Osteoblast (primary cell): Measurements from ENCODE around the gene SLC37A3. TPM values are rescaled to one million over a fixed set of nuclear protein-coding genes. Genes with fewer than 3 reads are reported as not detected.

Source experiments
- DNase-seq: peaks from one replicate; pipeline ENCODE4 v3.0.0; 2011; ENCODE audit warnings: low spot score, mixed read lengths; ENCODE audit not compliant: insufficient read length; ENCODE audit errors: missing footprints
- H2AFZ ChIP-seq: 2 replicates; pipeline ENCODE4 v1.6.0; 2011; ENCODE audit warnings: mild to moderate bottlenecking, low read length
- H3K27ac ChIP-seq: 2 replicates; pipeline ENCODE4 v1.5.1; 2011; ENCODE audit warnings: mild to moderate bottlenecking, low read depth, low read length, moderate library complexity
- H3K27me3 ChIP-seq: 2 replicates; pipeline ENCODE4 v1.6.0; 2012; ENCODE audit warnings: mild to moderate bottlenecking, control low read depth, inconsistent platforms, low read length, moderate library complexity; ENCODE audit not compliant: insufficient read depth
- H3K36me3 ChIP-seq: 2 replicates; pipeline ENCODE4 v1.5.1; 2011; ENCODE audit warnings: mild to moderate bottlenecking, low read length, control low read depth, moderate library complexity; ENCODE audit not compliant: insufficient read depth
- H3K4me1 ChIP-seq: 2 replicates; pipeline ENCODE4 v1.5.1; 2011; ENCODE audit warnings: mild to moderate bottlenecking, low read length, control low read depth, moderate library complexity; ENCODE audit not compliant: insufficient read depth
- H3K4me2 ChIP-seq: 2 replicates; pipeline ENCODE4 v1.6.0; 2011; ENCODE audit warnings: mild to moderate bottlenecking, low read length; ENCODE audit not compliant: insufficient read depth
- H3K4me3 ChIP-seq: fragments of 200-600 bp; sonication (generic); 3 replicates; pipeline ENCODE4 v1.5.1; 2012; ENCODE audit warnings: mild to moderate bottlenecking, low read length, inconsistent platforms; ENCODE audit not compliant: insufficient read depth
- H3K79me2 ChIP-seq: 2 replicates; pipeline ENCODE4 v1.6.0; 2012; ENCODE audit warnings: mild to moderate bottlenecking, low read length, control low read depth, inconsistent platforms; ENCODE audit not compliant: insufficient read depth
- H3K9me3 ChIP-seq: 2 replicates; pipeline ENCODE4 v1.5.1; 2011; ENCODE audit warnings: low read depth, low read length, control low read depth
- H4K20me1 ChIP-seq: 2 replicates; pipeline ENCODE4 v1.6.0; 2012; ENCODE audit warnings: mild to moderate bottlenecking, low read length, control low read depth; ENCODE audit not compliant: insufficient read depth
- CTCF ChIP-seq: IDR thresholded peaks from 2 replicates; pipeline ENCODE4 v1.5.1; 2011; ENCODE audit warnings: mild to moderate bottlenecking, low read depth, low read length, moderate library complexity; ENCODE audit errors: extremely low read depth
- total RNA-seq: library from RNA; depleted of rRNA; stranded (reverse); fragments of >200 nt; gene quantifications from 2 replicates; pipeline ENCODE4 v1.2.3, GENCODE V29; 2012

SLC37A3 gene
- total RNA-seq, 1 donor = 73.5 TPM

GRCh38 chr7:140375892-140376730 is 22.2 kb downstream of the SLC37A3 start:
- H3K4me2 ChIP-seq = no peak overlapping the region
- no peaks in the 10 kb centered on the region for H3K9me3 ChIP-seq
- H3K79me2 ChIP-seq = no peaks in the 10 kb centered on the region
- peaks cover 18% of the 10 kb centered on the region for H3K36me3 ChIP-seq
- H2AFZ ChIP-seq = peak overlapping the region; percentile 9
- no peak overlapping the region for H3K4me3 ChIP-seq
- H3K4me1 ChIP-seq = no peaks in the 10 kb centered on the region
- no peak for TF ChIP-seq CTCF
- no peaks in the 10 kb centered on the region for H4K20me1 ChIP-seq
- DNase-seq = no peak
- H3K27ac ChIP-seq = no peak overlapping the region
- no peaks in the 10 kb centered on the region for H3K27me3 ChIP-seq

DNA sequence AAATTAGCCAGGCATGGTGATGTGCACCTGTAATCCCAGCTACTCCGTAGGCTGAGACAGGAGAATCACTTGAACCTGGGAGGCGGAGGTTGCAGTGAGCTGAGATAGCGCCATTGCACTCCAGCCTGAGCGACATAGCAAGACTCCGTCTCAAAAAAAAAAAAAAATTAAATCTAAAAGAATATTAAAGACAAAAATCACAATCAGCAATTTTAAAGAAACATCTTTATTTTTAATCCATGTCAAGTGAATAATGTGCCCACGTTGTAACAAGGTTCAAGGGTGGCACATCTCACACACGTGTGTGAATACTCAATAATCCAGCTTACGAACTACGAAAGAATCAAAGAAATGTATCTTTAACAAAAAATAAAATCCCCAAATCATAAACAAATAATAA is 23.0 kb downstream of the SLC37A3 start:
- peaks cover 5% of the 10 kb centered on the region for H4K20me1 ChIP-seq
- H3K79me2 ChIP-seq = no peaks in the 10 kb centered on the region
- H3K27ac ChIP-seq = no peak overlapping the region
- no peaks in the 10 kb centered on the region for H3K9me3 ChIP-seq
- H3K27me3 ChIP-seq = no peaks in the 10 kb centered on the region
- H3K36me3 ChIP-seq = peaks cover 15% of the 10 kb centered on the region
- no peak for TF ChIP-seq CTCF
- no peak overlapping the region for H3K4me2 ChIP-seq
- H3K4me3 ChIP-seq = no peak overlapping the region
- no peaks in the 10 kb centered on the region for H3K4me1 ChIP-seq
- DNase-seq = no peak
- H2AFZ ChIP-seq = no peak overlapping the region

DNA sequence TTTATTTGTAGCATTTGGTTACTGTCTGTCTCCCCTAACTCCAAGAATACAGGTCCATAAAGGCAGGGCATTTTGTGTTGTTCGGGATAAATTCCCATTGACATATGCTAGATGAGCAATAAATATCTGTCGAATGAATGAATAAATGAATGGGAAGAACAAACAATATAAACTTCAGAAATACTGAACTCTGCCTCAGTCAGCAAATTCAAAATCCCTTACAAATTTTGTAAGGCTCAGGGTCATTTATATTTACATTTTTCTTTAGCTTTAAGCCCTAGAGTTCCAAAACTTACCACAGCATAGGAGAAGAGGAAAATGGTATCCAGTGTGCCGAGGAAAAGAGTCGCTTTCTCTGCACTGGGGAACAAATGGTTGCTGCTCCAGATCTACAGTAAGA is 29.0 kb downstream of the SLC37A3 start:
- no peak for DNase-seq
- H4K20me1 ChIP-seq = peaks cover 6% of the 10 kb centered on the region
- no peaks in the 10 kb centered on the region for H3K79me2 ChIP-seq
- H3K9me3 ChIP-seq = no peaks in the 10 kb centered on the region
- H2AFZ ChIP-seq = no peak overlapping the region
- TF ChIP-seq CTCF = no peak
- H3K4me3 ChIP-seq = no peak overlapping the region
- H3K27me3 ChIP-seq = no peaks in the 10 kb centered on the region
- H3K36me3 ChIP-seq = no peaks in the 10 kb centered on the region
- H3K27ac ChIP-seq = no peak overlapping the region
- H3K4me2 ChIP-seq = no peak overlapping the region
- no peaks in the 10 kb centered on the region for H3K4me1 ChIP-seq

DNA sequence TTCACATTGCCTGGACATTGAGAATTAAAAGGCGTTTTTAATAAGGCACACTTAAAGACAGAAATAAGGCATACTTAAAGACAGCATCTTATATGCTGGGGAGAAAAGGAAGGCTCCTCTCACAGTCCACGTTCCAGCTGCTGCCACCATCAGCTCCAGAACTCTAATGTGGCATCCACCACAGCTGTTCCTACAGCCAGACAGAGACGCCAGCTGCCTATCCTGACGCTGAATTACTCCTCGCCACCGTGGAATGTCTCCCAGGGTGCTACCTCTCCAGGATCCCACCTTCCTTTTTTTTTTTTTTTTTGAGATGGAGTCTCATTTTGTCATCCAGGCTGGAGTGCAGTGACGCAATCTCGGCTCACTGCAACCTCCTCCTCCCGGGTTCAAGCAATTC is 30.8 kb downstream of the SLC37A3 start:
- Histone ChIP-seq H3K36me3 (peaks cover 4% of the 10 kb centered on the region), H3K27me3 (no peaks in the 10 kb centered on the region), H3K27ac (no peak overlapping the region), H3K4me3 (no peak overlapping the region), H4K20me1 (peaks cover 6% of the 10 kb centered on the region), H2AFZ (no peak overlapping the region), H3K9me3 (no peaks in the 10 kb centered on the region), H3K79me2 (no peaks in the 10 kb centered on the region), H3K4me2 (no peak overlapping the region), H3K4me1 (no peaks in the 10 kb centered on the region)
- peak; percentile 43 for DNase-seq
- TF ChIP-seq CTCF = no peak
